Gastrocnemius medialis (tissue), 4 donors: ENCODE measurements around the gene CACNA2D2. TPM values are rescaled to one million over a fixed set of nuclear protein-coding genes. Genes with fewer than 3 reads are reported as not detected.

Source experiments
- ATAC-seq, 2 donors: fragments of 150-250 bp; one replicate each; pipeline ENCODE4 v1.9.1; 2016
- DNase-seq, 2 donors: peaks; one replicate each; pipeline ENCODE4 v3.0.0-alpha.2; 2019
- H3K27ac ChIP-seq, 4 donors: fragments of 200-600 bp; sonication (generic); 1 replicate in 1 of 4; 2 replicates in 3 of 4; pipeline ENCODE4 v1.5.1; 2016 to 2018; ENCODE audit warnings: mild to moderate bottlenecking in 2 of 4, moderate library complexity in 1 of 4
- H3K27me3 ChIP-seq, 3 donors: fragments of 200-600 bp; sonication (generic) in 2 of 3; 1 replicate in 1 of 3; 2 replicates in 2 of 3; pipeline versions ENCODE4 v1.5.1 to v1.6.0; 2016 to 2019; ENCODE audit warnings: mild to moderate bottlenecking in 1 of 3, moderate library complexity in 1 of 3
- H3K36me3 ChIP-seq, 2 donors: fragments of 200-600 bp; sonication (generic) in 1 of 2; one replicate each; pipeline ENCODE4 v1.5.1; 2017 to 2018
- H3K4me1 ChIP-seq, 2 donors: fragments of 200-600 bp; sonication (generic) in 1 of 2; one replicate each; pipeline ENCODE4 v1.5.1; 2016 to 2017; ENCODE audit warnings: mild to moderate bottlenecking in 2 of 2
- H3K4me3 ChIP-seq, 4 donors: fragments of 200-600 bp; sonication (generic) in 3 of 4; 1 replicate in 1 of 4; 2 replicates in 3 of 4; pipeline ENCODE4 v1.5.1; 2016 to 2019; ENCODE audit warnings: mild to moderate bottlenecking in 2 of 4
- H3K9me3 ChIP-seq, 3 donors: fragments of 200-600 bp; sonication (generic) in 2 of 3; 1 replicate in 1 of 3; 2 replicates in 2 of 3; pipeline ENCODE4 v1.5.1; 2016 to 2019
- POLR2A ChIP-seq, 2 donors: fragments of 450-650 bp; IDR thresholded peaks; one replicate each; pipeline ENCODE4 v1.6.1; 2017; ENCODE audit warnings: antibody characterized with exemption in 2 of 2, mild to moderate bottlenecking in 2 of 2, moderate library complexity in 2 of 2
- in situ Hi-C, 4 donors: fragments of 200-750 bp; cut with MboI; loops; one replicate each; pipeline versions ENCODE4 v1.15.0 to v1.8.0; 2017; ENCODE audit warnings: low sequenced_read_pairs in 4 of 4
- intact Hi-C: fragments of 100-400 bp; cut with DNase I; formaldehyde crosslinking; loops from one replicate; pipeline ENCODE4 v1.15.1; 2023; ENCODE audit warnings: low total_unique reads
- total RNA-seq, 4 donors: library from RNA; depleted of rRNA; stranded (reverse); fragments of >200 nt; gene quantifications; one replicate each; pipeline versions ENCODE4 v1.1.0 to v1.2.3, GENCODE V29; 2016
- TF ChIP-seq, protein P1 (sequence below), 5 experiments: fragments of 450-650 bp in 3 of 5; fragments of 200-600 bp in 2 of 5; sonication (generic) in 2 of 5; IDR thresholded peaks in 4 of 5; conservative IDR thresholded peaks in 1 of 5; 1 replicate in 4 of 5; 2 replicates in 1 of 5; pipeline ENCODE4 v1.5.1; 2016 to 2019; ENCODE audit warnings: antibody characterized with exemption in 5 of 5, mild to moderate bottlenecking in 3 of 5, moderate library complexity in 3 of 5

CACNA2D2 gene
- total RNA-seq, 4 donors from 2014 or later, result 0.27 to 0.68 (median 0.45) TPM

DNA sequence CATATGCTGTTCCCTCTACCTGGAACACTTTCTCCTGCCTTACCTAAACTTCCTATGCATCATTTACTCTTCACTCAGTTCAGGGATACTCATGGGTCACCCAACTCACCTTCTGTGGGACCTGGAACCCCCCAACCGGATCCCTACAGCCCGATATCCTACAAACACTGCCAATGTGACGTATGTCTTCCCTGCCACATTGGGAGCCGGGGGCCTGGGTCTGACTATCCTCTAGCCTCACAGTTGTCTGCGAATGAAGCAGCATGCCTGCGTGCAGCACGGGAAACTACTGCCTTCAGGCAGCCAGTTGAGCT, 153.3 kb downstream of the CACNA2D2 start:
- H3K27me3 ChIP-seq, result no peaks in the 10 kb centered on the region
- peak overlapping the region; percentile 64 to 91 (median 76) for H3K4me3 ChIP-seq
- intact Hi-C loops (loop anchor here (10.0 kb wide), 1 partner anchor 1045 kb away; the partner anchor contains the start of gene RBM15B), in situ Hi-C loops (loop anchor here in 1 of 4 donors (25.0 kb wide), 1 partner anchor 187 kb away; no protein-coding TSS in a partner anchor)
- DNase-seq (no peak), ATAC-seq (no peak)
- peaks cover 28 to 51% of the 10 kb centered on the region in 2 donors for H3K4me1 ChIP-seq
- H3K9me3 ChIP-seq, result no peaks in the 10 kb centered on the region
- H3K36me3 ChIP-seq, result peaks cover 0 to 33% of the 10 kb centered on the region in 2 donors
- peak overlapping the region; percentile 86 to 97 (median 90) for H3K27ac ChIP-seq
- TF ChIP-seq, protein P1, sequence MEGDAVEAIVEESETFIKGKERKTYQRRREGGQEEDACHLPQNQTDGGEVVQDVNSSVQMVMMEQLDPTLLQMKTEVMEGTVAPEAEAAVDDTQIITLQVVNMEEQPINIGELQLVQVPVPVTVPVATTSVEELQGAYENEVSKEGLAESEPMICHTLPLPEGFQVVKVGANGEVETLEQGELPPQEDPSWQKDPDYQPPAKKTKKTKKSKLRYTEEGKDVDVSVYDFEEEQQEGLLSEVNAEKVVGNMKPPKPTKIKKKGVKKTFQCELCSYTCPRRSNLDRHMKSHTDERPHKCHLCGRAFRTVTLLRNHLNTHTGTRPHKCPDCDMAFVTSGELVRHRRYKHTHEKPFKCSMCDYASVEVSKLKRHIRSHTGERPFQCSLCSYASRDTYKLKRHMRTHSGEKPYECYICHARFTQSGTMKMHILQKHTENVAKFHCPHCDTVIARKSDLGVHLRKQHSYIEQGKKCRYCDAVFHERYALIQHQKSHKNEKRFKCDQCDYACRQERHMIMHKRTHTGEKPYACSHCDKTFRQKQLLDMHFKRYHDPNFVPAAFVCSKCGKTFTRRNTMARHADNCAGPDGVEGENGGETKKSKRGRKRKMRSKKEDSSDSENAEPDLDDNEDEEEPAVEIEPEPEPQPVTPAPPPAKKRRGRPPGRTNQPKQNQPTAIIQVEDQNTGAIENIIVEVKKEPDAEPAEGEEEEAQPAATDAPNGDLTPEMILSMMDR (IDR thresholded peaks at IDR 0.05 in 4 of 5, conservative IDR thresholded peaks at IDR 0.05 in 1 of 5), result no peak
- TF ChIP-seq POLR2A (IDR thresholded peaks at IDR 0.05), result no peak

DNA sequence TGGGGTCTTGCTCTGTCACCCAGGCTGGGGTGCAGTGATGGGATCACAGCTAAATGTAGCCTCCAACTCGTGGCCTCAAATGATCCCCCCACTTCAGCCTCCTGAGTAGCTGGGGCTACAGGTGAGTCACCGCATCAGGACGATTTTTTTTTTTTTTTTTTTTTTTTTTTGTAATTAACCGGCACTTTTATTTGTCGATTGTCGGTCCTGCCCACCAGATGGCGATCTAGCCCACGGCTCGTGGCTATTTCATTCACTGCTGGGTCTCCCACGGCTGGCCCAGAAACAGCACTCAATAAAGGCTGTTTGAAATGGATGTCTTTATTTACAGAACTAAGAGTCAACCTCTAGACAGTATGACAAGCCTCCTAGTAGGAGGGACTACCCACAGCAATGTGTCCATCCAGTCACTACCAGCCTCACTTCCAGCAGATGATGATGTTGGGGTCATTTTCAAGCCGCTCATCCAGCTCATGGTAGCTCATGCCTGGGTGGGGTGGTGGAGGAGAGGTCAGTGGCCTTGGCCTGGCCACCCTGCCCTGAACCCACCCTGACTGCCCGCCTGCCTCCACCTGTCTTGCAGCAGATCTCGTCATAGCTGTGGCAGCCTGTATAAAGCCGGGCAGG, 156.1 kb downstream of the CACNA2D2 start:
- no peaks in the 10 kb centered on the region for H3K27me3 ChIP-seq
- H3K4me3 ChIP-seq, result no peak overlapping the region
- H3K9me3 ChIP-seq, result no peaks in the 10 kb centered on the region
- H3K4me1 ChIP-seq, result peaks cover 23 to 45% of the 10 kb centered on the region in 2 donors
- ATAC-seq, result no peak
- in situ Hi-C loops, result loop anchor here in 3 of 4 donors (5.0 to 10.0 kb wide), 3 partner anchors 195 to 200 kb away; no protein-coding TSS in a partner anchor
- H3K36me3 ChIP-seq, result peaks cover 0 to 11% of the 10 kb centered on the region in 2 donors
- intact Hi-C loops, result loop anchor here (1.0 kb wide), 2 partner anchors 41 to 195 kb away; no protein-coding TSS in a partner anchor
- no peak for TF ChIP-seq POLR2A (IDR thresholded peaks at IDR 0.05)
- TF ChIP-seq, protein P1 (IDR thresholded peaks at IDR 0.05 in 4 of 5, conservative IDR thresholded peaks at IDR 0.05 in 1 of 5), result peak in 4 of 5 experiments; percentile 52 to 62 (median 58)
- DNase-seq, result peak in 1 of 2 donors; percentile 51
- H3K27ac ChIP-seq, result peak overlapping the region in 3 of 4 donors; percentile 7 to 14 (median 12)

DNA sequence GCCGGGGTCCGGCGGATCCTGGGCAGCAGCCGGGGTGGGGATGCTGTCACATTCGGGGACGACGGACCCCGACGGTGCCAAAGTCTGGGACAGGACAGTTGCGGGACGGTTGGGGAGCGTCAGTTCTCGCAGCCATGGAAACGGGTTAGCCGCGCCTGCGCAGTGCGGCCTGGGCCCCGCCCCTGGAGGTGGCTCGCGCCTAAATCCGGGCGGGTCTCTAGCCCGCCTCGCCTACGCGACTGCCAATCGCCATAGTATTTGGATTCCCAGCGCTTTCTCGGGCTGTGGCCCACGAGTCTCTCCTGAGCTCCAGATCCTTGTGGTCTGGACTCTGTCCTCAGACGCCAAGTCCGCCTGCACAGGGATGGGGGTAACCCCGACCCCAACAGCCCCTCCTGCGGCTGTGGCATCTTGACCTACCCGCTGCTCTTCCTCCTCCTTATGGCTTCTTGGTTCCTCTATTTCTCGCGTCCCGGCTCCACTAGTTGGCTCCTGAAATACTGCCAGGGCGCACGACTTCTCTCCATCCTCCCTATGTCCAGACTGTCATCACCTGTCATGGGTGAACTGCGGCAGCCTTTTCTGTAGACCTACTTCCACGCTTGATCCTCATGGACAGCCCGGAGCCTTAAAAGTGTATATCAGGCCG, 157.7 kb downstream of the CACNA2D2 start, which contains the start of gene ZMYND10:
Gene ZMYND10, minus strand, starts transcription at position 147 of the 649 bp plus-strand sequence. CDS start 153 bp downstream, outside the sequence.
- ATAC-seq (no peak), DNase-seq (no peak)
- no peak for TF ChIP-seq POLR2A (IDR thresholded peaks at IDR 0.05)
- TF ChIP-seq, protein P1 (IDR thresholded peaks at IDR 0.05 in 4 of 5, conservative IDR thresholded peaks at IDR 0.05 in 1 of 5), result no peak
- in situ Hi-C loops, result loop anchor here in 3 of 4 donors (5.0 to 10.0 kb wide), 3 partner anchors 197 to 202 kb away; no protein-coding TSS in a partner anchor
- intact Hi-C loops, result no loop called here
- Histone ChIP-seq H3K4me3 (peak within 1 kb of the TSS; percentile 17 to 40 (median 21)), H3K36me3 (peaks cover 0 to 11% of the 10 kb centered on the region in 2 donors), H3K27ac (no peak within 1 kb of the TSS), H3K9me3 (no peaks in the 10 kb centered on the region), H3K4me1 (peaks cover 11 to 41% of the 10 kb centered on the region in 2 donors), H3K27me3 (no peaks in the 10 kb centered on the region)

DNA sequence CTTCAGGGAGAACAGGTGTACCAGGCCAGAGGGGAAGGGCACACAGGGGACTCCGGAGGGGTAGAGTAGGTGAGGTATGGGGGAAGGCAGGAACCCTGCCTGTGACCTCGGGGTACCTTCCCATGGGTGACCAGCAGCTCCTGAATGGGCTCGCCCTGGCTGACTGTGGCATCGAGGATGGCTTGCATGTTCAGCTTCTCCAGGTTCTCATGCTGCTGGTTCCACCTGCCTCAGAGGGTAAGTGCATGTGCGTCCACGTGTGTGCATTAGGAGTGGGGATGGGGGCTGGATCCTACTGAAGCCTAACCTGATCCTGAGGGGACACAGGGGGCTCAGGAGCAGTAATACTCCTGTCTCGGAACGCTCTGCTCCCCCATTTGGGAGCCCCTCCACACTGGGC, 158.4 kb downstream of the CACNA2D2 start:
- no peak for TF ChIP-seq POLR2A (IDR thresholded peaks at IDR 0.05)
- TF ChIP-seq, protein P1 (IDR thresholded peaks at IDR 0.05 in 4 of 5, conservative IDR thresholded peaks at IDR 0.05 in 1 of 5), result no peak
- Histone ChIP-seq H3K4me3 (no peak overlapping the region), H3K9me3 (no peaks in the 10 kb centered on the region), H3K27me3 (no peaks in the 10 kb centered on the region), H3K4me1 (peaks cover 8 to 40% of the 10 kb centered on the region in 2 donors), H3K36me3 (peaks cover 0 to 11% of the 10 kb centered on the region in 2 donors), H3K27ac (no peak overlapping the region)
- in situ Hi-C loops (loop anchor here in 3 of 4 donors (5.0 to 10.0 kb wide), 3 partner anchors 197 to 202 kb away; no protein-coding TSS in a partner anchor), intact Hi-C loops (no loop called here)
- DNase-seq (no peak), ATAC-seq (no peak)
